SK-N-MC (cell line): ENCODE measurements around the gene TREM1.
"Not testable (repeated sequence)": the region's sequence is repeated elsewhere in the genome, so short reads cannot be mapped to it uniquely, and the experiment has no call there.

Source experiments
- DNase-seq: peaks from one replicate; pipeline ENCODE4 v3.0.0-alpha.2; 2011; ENCODE audit warnings: low read depth, low spot score
- H3K27ac ChIP-seq: fragments of 200-600 bp; sonication (generic); 2 replicates; pipeline ENCODE4 v1.5.1; 2016; ENCODE audit warnings: mixed run types
- H3K36me3 ChIP-seq: fragments of 200-600 bp; sonication (generic); 2 replicates; pipeline ENCODE4 v1.6.1; 2017; ENCODE audit warnings: antibody characterized with exemption, low read length, mixed read lengths; ENCODE audit not compliant: insufficient read depth
- H3K4me3 ChIP-seq: fragments of 200-600 bp; sonication (generic); 2 replicates; pipeline ENCODE4 v1.5.1; 2016
- H3K9ac ChIP-seq: fragments of 200-600 bp; sonication (generic); 2 replicates; pipeline ENCODE4 v1.8.0; 2017; ENCODE audit warnings: mixed run types, mixed read lengths; ENCODE audit not compliant: insufficient read length
- H3K9me3 ChIP-seq: fragments of 200-600 bp; sonication (generic); 2 replicates; pipeline ENCODE4 v1.6.1; 2017; ENCODE audit warnings: low read depth, mild to moderate bottlenecking, antibody characterized with exemption, low read length, moderate library complexity, mixed read lengths
- EZH2 ChIP-seq: fragments of 200-600 bp; sonication (generic); IDR thresholded peaks from one replicate; pipeline ENCODE4 v1.6.1; 2017; ENCODE audit warnings: antibody characterized with exemption
- FOXP2 ChIP-seq: optimal IDR thresholded peaks from 2 replicates; pipeline ENCODE3; 2011; ENCODE audit warnings: mild to moderate bottlenecking, moderate library complexity; ENCODE audit not compliant: insufficient read depth; ENCODE audit errors: extremely low read length, control extremely low read depth
- POLR2AphosphoS5 ChIP-seq: IDR thresholded peaks from 2 replicates; pipeline ENCODE4 v1.6.1; 2012; ENCODE audit warnings: mild to moderate bottlenecking, low read depth, low read length, borderline replicate concordance

Gene TREM1

GRCh38 chr6:41247288-41247865 is 39.1 kb downstream of the TREM1 start:
- no peak for TF ChIP-seq POLR2AphosphoS5
- no peak for TF ChIP-seq EZH2
- TF ChIP-seq FOXP2 = no peak
- no peak overlapping the region for H3K9ac ChIP-seq
- H3K4me3 ChIP-seq = no peak overlapping the region
- no peaks in the 10 kb centered on the region for H3K9me3 ChIP-seq
- H3K36me3 ChIP-seq = no peaks in the 10 kb centered on the region
- H3K27ac ChIP-seq = no peak overlapping the region
- no peak for DNase-seq

GRCh38 chr6:41246529-41246928 is 40.0 kb downstream of the TREM1 start:
- H3K9me3 ChIP-seq, H3K36me3 ChIP-seq, H3K27ac ChIP-seq, DNase-seq, H3K9ac ChIP-seq, H3K4me3 ChIP-seq: not testable (repeated sequence)

GRCh38 chr6:41239467-41240159 is 46.9 kb downstream of the TREM1 start:
- no peak overlapping the region for H3K9ac ChIP-seq
- H3K27ac ChIP-seq = no peak overlapping the region
- TF ChIP-seq POLR2AphosphoS5 (no peak), FOXP2 (no peak), EZH2 (no peak)
- peak; percentile 8 for DNase-seq
- peak overlapping the region; percentile 67 for H3K4me3 ChIP-seq
- no peaks in the 10 kb centered on the region for H3K36me3 ChIP-seq
- no peaks in the 10 kb centered on the region for H3K9me3 ChIP-seq

- no peak for TF ChIP-seq EZH2
- TF ChIP-seq FOXP2 = no peak
- no peak for TF ChIP-seq POLR2AphosphoS5
- no peak for DNase-seq
- Histone ChIP-seq H3K9me3 (no peaks in the 10 kb centered on the region), H3K9ac (no peak overlapping the region), H3K27ac (no peak overlapping the region), H3K4me3 (no peak overlapping the region), H3K36me3 (no peaks in the 10 kb centered on the region)
Observed at GRCh38 chr6:41237128-41237527, 49.4 kb downstream of the TREM1 start.

- TF ChIP-seq POLR2AphosphoS5 = no peak
- no peak for TF ChIP-seq FOXP2
- no peak for TF ChIP-seq EZH2
- Histone ChIP-seq H3K9me3 (no peaks in the 10 kb centered on the region), H3K27ac (no peak overlapping the region), H3K36me3 (no peaks in the 10 kb centered on the region), H3K4me3 (no peak overlapping the region), H3K9ac (no peak overlapping the region)
- no peak for DNase-seq
Observed at GRCh38 chr6:41236276-41236675, 50.2 kb downstream of the TREM1 start.

- Histone ChIP-seq H3K27ac (no peak overlapping the region), H3K36me3 (no peaks in the 10 kb centered on the region), H3K9ac (no peak overlapping the region), H3K4me3 (no peak overlapping the region), H3K9me3 (no peaks in the 10 kb centered on the region)
- no peak for DNase-seq
- TF ChIP-seq FOXP2 (no peak), POLR2AphosphoS5 (no peak), EZH2 (no peak)
Observed at GRCh38 chr6:41232667-41233066, 53.8 kb downstream of the TREM1 start.

GRCh38 chr6:41231246-41231645 is 55.2 kb downstream of the TREM1 start:
- H3K36me3 ChIP-seq = no peaks in the 10 kb centered on the region
- H3K9ac ChIP-seq = no peak overlapping the region
- no peak overlapping the region for H3K4me3 ChIP-seq
- no peak overlapping the region for H3K27ac ChIP-seq
- H3K9me3 ChIP-seq = no peaks in the 10 kb centered on the region
- TF ChIP-seq EZH2 (no peak), POLR2AphosphoS5 (no peak)
- DNase-seq = no peak

GRCh38 chr6:41229721-41230120 is 56.8 kb downstream of the TREM1 start:
- no peaks in the 10 kb centered on the region for H3K9me3 ChIP-seq
- no peak overlapping the region for H3K27ac ChIP-seq
- no peaks in the 10 kb centered on the region for H3K36me3 ChIP-seq
- no peak overlapping the region for H3K4me3 ChIP-seq
- H3K9ac ChIP-seq = no peak overlapping the region
- DNase-seq = no peak
- TF ChIP-seq EZH2 = no peak

GRCh38 chr6:41228616-41229015 is 57.9 kb downstream of the TREM1 start:
- H3K36me3 ChIP-seq = no peaks in the 10 kb centered on the region
- H3K27ac ChIP-seq = no peak overlapping the region
- no peak overlapping the region for H3K4me3 ChIP-seq
- no peak overlapping the region for H3K9ac ChIP-seq
- TF ChIP-seq POLR2AphosphoS5 (no peak), EZH2 (no peak), FOXP2 (no peak)
- H3K9me3 ChIP-seq = no peaks in the 10 kb centered on the region
- DNase-seq = no peak

- Histone ChIP-seq H3K27ac (no peak within 1 kb of the TSS), H3K9me3 (no peaks in the 10 kb centered on the region), H3K36me3 (no peaks in the 10 kb centered on the region), H3K9ac (no peak within 1 kb of the TSS), H3K4me3 (no peak within 1 kb of the TSS)
- TF ChIP-seq EZH2 = no peak
- TF ChIP-seq POLR2AphosphoS5 = no peak
- no peak for TF ChIP-seq FOXP2
- DNase-seq = no peak
Observed at GRCh38 chr6:41228096-41228495, 58.4 kb downstream of the TREM1 start, which contains the start of gene TREML4. TREML4 (plus strand) TSS chr6:41228349; CDS start chr6:41228428, 79 bp downstream.
